GM23248 (cell line): ENCODE results near the gene SLC43A1.

Source experiments
- EZH2 ChIP-seq: fragments of 200-600 bp; sonication (generic); IDR thresholded peaks from 2 replicates; pipeline ENCODE4 v1.6.1; 2018; ENCODE audit warnings: antibody characterized with exemption, mild to moderate bottlenecking; ENCODE audit not compliant: insufficient read depth, poor library complexity, severe bottlenecking
- EZH2phosphoT487 ChIP-seq: fragments of 200-600 bp; sonication (generic); IDR thresholded peaks from 2 replicates; pipeline ENCODE4 v1.6.1; 2018; ENCODE audit warnings: antibody characterized with exemption, moderate library complexity, mild to moderate bottlenecking, low read depth; ENCODE audit not compliant: insufficient read depth

DNA sequence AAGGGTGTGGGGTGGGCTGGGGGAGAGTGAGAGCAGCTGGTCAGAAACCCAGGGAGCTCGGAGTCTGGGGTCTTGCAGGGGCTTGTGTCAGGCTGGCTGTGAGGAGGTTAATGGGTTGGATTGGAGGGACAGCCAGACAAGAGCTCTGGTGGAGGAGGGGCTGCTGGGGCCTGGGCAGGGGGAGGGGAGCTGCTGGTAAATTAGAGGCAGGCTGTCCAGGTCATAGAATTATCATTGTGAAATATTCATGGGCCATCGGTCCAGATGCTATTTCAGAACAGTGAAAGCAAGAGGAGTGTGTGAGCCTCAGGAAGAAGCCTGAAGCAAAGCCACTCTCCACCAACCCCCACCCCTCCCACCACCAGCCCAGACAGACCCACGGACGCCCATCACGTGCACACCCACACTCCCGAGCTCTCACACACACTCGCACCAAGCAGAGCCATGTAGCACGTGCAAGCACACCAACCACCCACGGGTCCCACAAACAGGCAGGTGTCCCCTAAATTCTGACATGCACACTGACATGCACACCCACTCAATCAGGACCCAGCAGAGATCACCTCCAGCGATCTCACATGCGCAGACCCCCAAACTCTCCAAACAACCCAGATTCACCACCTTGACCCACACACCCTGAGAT is 36.4 kb downstream of the SLC43A1 start:
- TF ChIP-seq EZH2 = no peak
- TF ChIP-seq EZH2phosphoT487 = no peak
